TTC549 (cell line): ENCODE measurements around the gene BLTP3A.
"Not testable (repeated sequence)": the region's sequence is repeated elsewhere in the genome, so short reads cannot be mapped to it uniquely, and the experiment has no call there.

Experiments used
- FAIRE-seq: peaks from 2 replicates; lab custom pipeline; 2012; peaks lifted over from hg19 to GRCh38; lab: Jason Lieb, UNC

The BLTP3A gene, protein sequence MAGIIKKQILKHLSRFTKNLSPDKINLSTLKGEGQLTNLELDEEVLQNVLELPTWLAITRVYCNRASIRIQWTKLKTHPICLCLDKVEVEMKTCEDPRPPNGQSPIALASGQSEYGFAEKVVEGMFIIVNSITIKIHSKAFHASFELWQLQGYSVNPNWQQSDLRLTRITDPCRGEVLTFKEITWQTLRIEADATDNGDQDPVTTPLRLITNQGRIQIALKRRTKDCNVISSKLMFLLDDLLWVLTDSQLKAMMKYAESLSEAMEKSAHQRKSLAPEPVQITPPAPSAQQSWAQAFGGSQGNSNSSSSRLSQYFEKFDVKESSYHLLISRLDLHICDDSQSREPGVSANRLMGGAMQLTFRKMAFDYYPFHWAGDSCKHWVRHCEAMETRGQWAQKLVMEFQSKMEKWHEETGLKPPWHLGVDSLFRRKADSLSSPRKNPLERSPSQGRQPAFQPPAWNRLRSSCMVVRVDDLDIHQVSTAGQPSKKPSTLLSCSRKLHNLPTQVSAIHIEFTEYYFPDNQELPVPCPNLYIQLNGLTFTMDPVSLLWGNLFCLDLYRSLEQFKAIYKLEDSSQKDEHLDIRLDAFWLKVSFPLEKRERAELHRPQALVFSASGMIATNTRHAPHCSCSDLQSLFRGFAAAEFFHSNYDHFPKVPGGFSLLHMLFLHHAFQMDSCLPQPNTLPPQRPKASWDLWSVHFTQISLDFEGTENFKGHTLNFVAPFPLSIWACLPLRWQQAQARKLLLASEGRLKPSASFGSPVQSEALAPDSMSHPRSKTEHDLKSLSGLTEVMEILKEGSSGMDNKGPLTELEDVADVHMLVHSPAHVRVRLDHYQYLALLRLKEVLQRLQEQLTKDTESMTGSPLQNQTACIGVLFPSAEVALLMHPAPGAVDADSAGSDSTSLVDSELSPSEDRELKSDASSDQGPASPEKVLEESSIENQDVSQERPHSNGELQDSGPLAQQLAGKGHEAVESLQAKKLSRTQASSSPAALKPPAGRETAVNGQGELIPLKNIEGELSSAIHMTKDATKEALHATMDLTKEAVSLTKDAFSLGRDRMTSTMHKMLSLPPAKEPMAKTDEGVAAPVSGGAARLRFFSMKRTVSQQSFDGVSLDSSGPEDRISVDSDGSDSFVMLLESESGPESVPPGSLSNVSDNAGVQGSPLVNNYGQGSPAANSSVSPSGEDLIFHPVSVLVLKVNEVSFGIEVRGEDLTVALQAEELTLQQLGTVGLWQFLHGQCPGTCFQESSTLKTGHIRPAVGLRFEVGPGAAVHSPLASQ (N-terminal part only)

DNA sequence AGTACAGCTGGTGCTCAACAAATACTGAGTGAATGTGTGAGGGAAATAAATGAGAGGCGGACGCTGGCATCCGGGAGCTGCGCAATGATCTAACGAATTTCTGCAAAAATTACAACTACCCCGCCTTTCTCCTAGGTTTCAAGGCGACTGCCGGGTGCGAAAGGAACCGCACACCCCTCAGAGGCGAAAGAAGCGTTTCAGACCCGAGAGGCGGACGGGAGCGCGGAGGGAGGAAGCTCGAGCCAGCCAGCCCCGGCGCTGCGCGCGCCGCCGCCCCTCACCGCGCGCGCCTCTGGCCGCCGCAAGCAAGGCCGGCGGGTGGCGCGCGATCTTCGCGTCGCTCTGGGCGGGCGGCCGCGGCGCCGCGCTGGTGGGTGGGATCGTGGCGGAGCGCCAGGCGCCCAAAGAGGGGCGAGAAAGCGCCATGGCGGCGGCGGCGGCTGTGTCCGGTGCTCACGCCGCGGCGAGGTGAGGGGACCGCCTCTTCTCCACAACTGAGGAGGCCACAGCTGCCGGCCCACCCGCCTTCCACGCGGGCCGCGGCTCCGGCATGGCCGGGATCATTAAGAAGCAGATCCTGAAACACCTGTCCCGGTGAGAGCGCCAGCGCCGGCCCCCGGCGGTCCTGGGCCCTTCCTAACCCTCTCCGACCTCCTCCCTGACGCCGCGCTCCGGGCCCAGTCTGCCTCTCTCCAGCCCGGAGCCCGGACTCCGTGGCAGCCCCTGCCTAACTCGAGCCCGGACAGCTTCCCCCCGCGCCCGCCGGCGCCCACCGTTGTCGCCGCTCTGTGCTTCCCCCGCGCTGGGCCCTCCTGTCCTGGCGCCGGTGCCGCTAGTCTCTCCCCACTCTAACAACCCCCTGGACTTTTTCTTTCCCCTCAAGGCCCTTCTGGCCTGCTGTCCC lies at the start of gene BLTP3A:
TSS of gene BLTP3A (plus strand) at position 383 of the 904 bp plus-strand sequence. CDS start at position 551, 168 bp downstream.
- no peak for FAIRE-seq

DNA sequence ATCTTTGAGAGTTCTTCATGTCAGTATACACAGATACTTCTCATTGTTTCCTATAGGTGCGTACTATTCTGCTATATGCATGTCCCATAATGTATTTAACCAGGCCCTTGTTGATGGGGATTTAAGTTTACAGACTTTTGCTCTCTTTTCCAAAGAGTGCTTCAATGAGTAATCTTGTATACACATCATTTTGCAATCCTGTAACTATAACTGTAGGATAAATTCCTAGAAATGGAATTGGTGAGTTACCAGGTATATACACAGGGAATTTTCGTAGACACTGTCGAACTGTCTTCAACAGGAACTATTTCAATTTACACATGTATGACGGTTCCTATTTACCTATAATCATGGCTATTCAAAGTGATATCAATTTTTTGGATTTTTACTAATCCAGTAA lies 49.8 kb upstream of the BLTP3A start:
- no peak for FAIRE-seq

DNA sequence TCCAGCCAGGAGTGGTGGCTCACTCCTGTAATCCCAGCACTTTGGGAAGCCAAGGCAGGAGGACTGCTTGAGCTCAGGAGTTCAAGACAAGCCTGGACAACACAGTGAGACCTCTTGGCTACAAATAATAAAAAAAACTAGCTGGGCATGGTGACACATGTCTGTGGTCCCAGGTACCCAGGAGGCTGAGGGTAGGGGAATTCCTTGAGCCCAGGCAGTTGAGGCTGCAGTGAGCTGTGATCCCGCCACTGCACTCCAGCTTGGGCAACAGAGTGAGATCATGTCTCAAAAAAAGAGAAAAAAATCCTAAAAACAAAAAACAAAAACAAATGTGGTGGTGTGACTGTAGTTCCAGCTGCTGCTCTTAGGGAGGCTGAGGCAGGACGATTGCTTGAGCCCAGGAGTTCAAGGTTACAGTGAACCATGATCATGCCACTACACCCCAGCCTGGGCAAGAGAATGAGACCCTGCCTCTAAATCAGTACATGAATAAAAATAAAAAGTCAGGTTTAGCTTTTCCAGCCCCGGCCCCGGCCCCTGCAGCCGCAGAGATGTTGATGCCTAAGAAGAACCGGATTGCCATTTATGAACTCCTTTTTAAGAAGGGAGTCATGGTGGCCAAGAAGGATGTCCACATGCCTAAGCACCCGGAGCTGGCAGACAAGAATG lies 48.1 kb upstream of the BLTP3A start:
- FAIRE-seq: no peak

DNA sequence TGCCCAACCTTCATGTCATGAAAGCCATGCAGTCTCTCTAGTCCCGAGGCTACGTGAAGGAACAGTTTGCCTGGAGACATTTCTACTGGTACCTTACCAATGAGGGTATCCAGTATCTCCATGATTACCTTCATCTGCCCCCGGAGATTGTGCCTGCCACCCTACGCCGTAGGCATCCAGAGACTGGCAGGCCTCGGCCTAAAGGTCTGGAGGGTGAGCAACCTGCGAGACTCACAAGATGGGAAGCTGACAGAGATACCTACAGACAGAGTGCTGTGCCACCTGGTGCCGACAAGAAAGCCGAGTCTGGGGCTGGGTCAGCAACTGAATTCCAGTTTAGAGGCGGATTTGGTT lies 47.6 kb upstream of the BLTP3A start:
- FAIRE-seq: not testable (repeated sequence)

DNA sequence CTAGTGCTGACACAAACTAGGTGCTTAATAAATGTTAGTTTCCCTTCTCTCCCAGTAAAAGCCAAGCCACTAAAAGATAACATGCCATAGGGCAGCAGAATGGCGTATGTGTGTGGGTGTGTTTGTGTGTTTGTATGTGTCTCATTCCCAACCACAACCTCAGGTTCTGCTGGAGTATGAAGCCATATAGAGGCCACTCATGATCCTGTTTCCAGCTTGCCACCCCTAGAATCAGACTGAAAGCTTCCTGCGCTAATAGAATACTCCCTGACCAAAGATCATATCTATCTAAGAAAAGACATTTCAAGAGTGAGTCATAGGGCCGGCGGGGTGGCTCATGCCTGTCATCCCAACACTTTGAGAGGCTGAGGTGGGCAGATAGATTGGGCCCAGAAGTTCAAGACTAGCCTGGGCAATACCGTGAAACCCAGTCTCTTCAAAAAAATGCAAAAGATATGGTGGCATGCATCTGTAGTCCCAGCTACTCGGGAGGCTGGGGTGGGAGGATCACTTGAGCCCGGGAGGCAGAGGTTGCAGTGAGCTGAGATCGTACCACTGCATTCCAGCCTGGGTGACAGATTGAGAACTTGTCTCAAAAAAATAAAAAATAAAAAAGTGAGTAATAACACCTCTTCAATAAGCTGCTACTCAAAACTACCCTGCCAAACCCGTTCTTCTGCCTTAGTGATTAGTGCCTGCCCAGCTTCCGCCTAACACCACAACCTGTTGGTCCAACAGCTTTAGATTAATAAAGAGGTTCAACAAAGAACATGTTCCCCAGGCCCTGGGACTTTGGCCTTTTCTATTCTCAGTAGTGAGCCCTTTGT lies 46.4 kb upstream of the BLTP3A start:
- no peak for FAIRE-seq

DNA sequence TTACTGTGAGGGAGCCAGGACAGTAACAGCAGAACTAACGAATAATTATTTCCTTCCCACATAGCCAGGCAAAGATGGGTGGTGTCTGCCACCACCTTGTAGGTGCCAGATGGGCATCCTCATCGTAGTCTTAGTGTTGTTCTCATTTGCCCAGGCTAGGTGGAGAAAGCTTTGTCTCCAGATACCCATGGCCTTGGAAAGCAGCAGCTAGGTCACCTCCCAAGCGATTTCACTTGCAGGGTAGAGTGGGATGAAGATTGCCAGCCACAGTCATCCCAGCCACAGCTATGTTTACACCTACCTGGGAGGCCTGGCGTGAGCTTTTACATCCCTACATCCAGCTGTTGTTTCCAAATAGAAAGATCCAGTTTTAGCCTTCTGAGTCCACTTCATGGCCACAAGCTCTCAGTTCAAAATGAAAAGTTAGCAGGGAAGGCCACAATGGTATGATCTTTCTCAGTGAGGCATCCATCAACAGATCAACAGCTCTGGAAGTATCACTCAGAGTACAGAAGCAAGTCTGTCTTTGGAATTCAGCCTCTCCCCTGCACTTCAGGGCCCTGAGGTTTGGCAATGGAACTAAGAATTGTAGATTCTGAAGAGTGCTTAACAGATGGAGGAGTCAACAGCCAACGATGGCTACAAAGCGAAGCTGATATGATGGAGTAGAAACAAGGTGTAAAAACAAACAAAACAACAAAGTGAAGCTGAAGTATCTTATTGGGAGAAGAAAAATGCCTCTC lies 45.6 kb upstream of the BLTP3A start:
- FAIRE-seq: no peak

DNA sequence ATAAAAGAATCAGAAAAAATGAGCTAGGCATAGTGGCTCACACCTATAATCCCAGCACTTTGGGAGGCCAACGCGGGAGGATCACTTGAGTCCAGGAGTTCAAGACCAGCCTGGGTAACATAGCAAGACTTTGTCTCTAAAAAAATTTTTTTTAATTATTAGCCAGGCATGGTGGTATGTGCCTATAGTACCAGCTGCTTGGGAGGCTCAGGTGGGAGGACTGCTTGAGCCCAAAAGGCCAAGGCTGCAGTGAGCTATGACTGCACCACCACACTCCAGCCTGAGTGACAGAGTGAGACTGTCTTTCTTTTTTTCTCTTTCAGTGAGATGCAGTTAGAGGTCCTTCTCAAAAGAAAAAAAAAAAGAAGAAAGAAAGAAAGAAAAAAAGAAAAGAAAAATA lies 43.1 kb upstream of the BLTP3A start:
- no peak for FAIRE-seq

DNA sequence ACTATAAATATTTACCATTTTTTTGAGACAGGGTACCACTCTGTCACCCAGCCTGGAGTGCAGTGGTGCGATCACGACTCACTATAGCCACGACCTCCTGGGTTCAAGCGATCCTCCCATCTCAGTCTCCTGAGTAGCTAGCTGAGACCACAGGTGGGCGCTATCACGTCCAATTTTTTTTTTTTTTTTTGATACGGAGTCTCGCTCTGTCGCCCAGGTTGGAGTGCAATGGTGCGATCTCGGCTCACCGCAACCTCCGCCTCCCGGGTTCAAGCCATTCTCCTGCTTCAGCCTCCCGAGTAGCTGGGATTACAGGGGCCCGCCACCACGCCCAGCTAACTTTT lies 35.4 kb upstream of the BLTP3A start:
- FAIRE-seq: not testable (repeated sequence)

DNA sequence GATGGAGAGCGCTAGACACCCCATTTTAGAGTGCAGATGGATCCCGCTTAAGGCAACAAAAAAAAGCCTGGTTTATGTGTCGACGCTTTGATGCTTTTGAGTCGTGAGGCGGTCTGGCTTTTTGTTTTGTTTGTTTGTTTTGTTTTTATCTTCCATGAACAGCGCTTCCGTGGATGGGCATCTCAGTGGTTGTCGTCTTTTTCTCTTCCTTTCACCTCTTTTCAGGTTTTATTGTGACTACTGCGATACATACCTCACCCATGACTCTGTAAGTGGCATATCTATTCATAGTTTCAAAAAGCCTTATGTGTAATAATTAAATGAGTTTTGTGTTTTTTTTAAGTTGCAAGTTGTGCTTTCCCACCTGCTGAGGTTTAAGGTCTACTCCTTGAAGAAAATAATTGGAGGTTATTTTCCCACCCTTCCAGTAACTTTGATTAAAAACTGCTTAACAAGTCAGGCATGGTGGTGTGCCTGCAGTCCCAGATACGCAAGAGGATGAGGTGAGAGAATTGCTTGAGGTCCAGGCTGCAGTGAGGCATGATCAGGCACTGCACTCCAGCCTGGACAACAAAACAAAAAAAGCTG lies 34.1 kb upstream of the BLTP3A start:
- no peak for FAIRE-seq

DNA sequence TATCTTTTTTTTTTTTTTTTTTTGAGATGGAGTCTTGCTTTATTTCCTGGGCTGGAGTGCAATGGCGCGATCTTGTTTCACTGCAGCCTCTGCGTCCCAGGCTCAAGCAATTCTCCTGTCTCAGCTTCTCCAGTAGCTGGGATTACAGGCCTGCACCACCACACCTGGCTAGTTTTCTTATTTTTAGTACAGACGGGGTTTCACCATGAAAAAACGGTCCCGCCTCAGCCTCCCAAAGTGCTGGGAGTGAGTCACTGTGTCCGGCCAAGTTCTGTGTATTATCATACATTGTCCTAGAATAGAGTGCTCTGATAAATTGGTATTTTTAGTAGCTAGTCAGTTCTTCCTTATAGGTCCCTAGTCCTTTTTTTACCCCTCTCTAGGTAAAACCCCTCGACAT lies 31.8 kb upstream of the BLTP3A start:
- FAIRE-seq: no peak

DNA sequence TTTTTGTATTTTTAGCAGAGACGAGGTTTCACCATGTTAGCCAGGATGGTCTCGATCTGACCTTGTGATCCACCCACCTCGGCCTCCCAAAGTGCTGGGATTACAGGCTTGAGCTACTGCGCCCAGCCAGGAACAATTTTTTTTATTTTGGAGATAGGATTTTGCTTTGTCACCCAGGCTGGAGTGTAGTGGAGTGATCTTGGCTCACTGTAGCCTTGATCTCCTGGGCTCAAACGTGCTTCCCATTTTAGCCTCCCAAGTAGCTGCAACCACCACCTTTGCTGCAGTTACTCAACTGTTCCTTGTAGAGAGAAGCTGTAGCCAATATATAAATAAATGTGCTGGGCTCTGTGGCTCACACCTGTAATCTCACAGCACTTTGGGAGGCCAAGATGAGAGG lies 30.2 kb upstream of the BLTP3A start:
- not testable (repeated sequence) for FAIRE-seq

DNA sequence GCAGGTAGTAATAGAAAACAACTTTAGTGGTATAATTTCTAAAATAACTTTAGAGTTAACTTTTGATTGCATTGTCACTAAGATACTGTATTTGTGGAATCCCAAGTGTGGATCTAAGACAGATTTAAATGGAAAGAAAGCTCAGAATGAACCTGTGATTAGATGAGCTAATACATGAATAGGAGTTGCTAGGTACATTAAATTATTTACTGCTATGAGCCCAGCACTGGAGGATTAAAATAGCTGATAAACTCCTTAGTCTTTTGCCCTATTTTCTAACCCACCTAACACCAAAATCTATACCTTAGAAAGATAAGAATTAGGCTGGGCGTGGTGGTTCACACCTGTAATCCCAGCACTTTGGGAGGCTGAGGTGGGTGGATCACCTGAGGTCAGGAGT lies 23.7 kb upstream of the BLTP3A start:
- no peak for FAIRE-seq

DNA sequence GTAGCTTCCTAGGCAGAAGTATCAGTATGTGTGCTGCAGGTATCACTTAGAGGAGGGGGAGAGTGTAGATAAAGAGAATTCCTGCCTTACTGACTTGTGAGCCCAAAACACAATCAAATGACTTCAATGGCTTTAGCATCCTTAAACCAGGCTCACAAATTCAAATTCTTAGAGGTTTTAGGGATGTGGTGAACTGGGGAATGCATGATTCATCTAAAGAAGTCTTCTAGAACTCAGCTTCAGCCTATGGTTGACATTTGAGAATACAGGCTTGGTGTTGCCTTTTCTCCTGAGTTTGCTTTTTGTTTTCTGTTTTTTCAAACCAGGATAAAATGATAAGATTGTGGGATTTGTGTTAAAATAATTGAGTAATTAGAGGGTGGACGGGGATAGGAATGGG lies 20.2 kb upstream of the BLTP3A start:
- FAIRE-seq: no peak

DNA sequence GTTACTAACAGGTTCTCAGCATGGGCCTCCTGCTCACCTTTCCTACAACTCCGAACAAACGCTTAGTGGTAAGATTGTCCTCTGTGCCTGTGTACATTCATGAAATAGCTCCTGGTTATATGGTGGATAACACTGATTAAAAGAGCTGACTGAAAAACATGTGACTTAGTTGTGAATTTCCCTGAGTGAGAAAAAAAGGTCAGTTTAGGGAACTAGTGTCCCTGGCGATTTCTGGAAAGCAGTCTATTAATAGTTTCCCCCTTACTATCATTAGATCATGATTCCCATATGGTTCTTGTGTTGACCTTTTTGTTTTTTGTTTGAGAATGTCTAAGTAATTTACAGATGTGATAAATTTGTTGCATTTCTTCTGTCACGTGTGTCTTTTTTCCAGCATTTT lies 18.9 kb upstream of the BLTP3A start:
- no peak for FAIRE-seq

DNA sequence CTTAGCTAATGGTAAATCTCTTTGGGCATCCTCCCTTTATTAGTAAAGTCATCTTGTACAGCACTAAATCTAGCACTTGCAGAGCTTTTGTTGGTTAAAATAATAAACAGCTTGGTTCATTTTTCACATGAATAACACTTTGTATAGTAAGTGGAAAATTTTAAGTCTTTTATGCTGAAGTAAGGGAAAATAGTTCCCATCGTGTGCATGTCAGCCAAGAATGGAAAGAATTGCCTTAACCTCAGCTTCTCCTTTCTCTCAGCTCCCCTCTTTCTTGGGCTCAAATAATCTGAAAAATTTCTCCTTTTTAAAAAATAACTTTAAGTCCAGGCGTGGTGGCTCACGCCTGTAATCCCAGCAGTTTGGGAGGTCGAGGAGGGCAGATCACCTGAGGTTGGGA lies 18.0 kb upstream of the BLTP3A start:
- FAIRE-seq: no peak

DNA sequence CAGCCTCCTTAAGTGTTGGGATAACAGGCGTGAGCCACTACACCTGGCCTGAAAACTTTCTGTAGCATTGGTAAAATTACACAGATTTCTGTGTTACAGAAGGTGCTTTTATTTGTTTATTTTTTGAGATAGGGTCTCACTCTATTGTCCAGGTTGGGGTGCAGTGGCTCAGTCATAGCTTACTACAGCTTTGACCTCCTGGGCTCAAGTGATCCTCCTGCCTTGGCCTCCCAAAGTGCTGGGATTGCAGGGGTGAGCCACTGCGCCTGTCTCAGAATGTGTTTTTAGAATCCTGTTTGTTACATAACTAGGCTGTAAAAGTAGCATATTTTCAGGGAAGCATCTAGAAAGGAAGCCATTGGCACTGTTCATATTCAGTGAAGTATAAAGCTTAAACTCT lies 16.9 kb upstream of the BLTP3A start:
- no peak for FAIRE-seq

DNA sequence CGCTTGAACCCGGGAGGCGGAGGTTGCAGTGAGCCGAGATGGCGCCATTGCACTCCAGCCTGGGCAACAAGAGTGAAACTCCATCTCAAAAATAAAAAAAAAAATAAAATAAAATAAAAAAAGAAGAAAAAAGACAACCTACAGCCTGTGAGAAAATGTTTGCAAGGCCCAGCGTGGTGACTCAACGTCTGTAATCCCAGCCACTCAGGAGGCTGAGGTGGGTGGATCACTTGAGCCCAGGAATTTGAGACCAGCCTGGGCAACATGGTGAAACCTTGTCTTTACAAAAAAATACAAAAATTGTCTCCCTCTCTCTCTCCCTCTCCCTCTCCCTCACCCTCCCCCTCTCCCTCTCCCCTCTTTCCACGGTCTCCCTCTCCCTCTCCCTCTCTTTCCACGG lies 6.5 kb upstream of the BLTP3A start:
- not testable (repeated sequence) for FAIRE-seq

DNA sequence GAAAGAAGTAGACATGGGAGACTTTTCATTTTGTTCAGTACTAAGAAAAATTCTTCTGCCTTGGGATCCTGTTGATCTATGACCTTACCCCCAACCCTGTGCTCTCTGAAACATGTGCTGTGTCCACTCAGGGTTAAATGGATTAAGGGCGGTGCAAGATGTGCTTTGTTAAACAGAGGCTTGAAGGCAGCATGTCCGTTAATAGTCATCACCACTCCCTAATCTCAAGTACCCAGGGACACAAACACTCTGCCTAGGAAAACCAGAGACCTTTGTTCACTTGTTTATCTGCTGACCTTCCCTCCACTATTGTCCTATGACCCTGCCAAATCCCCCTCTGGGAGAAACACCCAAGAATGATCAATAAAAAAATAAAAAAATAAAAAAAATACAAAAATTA lies 4.7 kb upstream of the BLTP3A start:
- not testable (repeated sequence) for FAIRE-seq

DNA sequence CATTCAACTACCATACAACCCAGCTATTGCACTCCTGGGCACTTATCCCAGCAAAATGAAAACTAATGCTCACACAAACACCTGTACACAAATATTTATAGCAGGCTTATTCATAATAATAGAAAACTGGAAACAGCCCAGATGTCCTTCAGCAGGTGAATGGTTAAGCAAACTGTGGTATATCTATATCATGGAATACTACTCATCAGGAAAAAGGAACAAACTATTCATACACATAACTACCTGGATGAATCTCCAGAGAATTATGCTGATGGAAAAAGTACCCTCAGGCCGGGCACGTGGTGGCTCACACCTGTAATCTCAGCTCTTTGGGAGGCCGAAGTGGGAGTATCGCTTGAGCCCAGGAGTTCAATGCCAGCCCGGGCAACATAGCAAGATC lies 3.8 kb upstream of the BLTP3A start:
- no peak for FAIRE-seq
